Sigmoid colon (tissue), 4 donors: ENCODE measurements around the gene MAPK6.

ENCODE experiments used
- EP300 ChIP-seq, 4 donors: sonication (generic); formaldehyde crosslinking; IDR thresholded peaks; one replicate each; pipeline ENCODE4 v1.6.1; 2017; ENCODE audit warnings: antibody characterized with exemption in 4 of 4
- POLR2A ChIP-seq, 2 donors: fragments of 450-650 bp; IDR thresholded peaks; one replicate each; pipeline ENCODE4 v1.6.1; 2016; ENCODE audit warnings: antibody characterized with exemption in 2 of 2, mild to moderate bottlenecking in 2 of 2, moderate library complexity in 2 of 2
- TF ChIP-seq, protein P1 (sequence below), 4 experiments: fragments of 450-650 bp in 3 of 4; fragments of 200-600 bp in 1 of 4; IDR thresholded peaks; one replicate each; pipeline ENCODE4 v1.5.1; 2016 to 2019; ENCODE audit warnings: antibody characterized with exemption in 4 of 4, mild to moderate bottlenecking in 3 of 4, moderate library complexity in 2 of 4

DNA sequence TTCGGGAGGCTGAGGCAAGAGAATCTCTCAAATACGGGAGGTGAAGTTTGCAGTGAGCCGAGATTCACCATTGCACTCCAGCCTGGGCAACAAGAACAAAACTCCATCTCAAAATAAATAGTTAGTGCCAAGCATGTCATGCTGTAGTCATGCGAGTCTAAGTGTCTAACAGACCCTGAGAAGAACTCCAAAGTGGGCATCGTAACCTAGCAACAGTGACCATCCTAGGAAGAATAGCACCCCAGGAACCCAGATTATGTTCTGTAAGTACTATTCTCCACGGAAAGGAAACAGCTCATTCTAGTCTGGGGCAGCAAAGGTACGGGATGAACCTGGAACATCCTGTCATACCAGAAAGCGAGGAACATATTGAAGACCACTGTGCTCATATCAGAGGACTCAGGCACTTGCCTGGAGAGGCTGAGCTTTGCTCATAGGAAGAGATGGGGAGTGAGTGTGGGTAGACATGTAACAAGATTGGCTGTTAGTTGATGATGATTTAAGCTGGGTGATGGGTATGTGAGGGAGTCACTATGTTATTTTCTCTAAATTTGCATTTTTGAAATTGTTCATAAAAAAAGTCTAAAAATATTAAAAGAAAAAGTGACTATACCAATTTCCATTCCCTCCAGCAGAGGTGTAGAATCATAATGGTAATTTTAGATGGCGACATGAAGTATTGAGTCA is 61.8 kb downstream of the MAPK6 start:
- TF ChIP-seq, protein P1, sequence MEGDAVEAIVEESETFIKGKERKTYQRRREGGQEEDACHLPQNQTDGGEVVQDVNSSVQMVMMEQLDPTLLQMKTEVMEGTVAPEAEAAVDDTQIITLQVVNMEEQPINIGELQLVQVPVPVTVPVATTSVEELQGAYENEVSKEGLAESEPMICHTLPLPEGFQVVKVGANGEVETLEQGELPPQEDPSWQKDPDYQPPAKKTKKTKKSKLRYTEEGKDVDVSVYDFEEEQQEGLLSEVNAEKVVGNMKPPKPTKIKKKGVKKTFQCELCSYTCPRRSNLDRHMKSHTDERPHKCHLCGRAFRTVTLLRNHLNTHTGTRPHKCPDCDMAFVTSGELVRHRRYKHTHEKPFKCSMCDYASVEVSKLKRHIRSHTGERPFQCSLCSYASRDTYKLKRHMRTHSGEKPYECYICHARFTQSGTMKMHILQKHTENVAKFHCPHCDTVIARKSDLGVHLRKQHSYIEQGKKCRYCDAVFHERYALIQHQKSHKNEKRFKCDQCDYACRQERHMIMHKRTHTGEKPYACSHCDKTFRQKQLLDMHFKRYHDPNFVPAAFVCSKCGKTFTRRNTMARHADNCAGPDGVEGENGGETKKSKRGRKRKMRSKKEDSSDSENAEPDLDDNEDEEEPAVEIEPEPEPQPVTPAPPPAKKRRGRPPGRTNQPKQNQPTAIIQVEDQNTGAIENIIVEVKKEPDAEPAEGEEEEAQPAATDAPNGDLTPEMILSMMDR (IDR thresholded peaks at IDR 0.05), result no peak
- no peak for TF ChIP-seq POLR2A (IDR thresholded peaks at IDR 0.05)
- no peak for TF ChIP-seq EP300 (IDR thresholded peaks at IDR 0.05)
